Ishikawa (cell line): ENCODE measurements around the gene ZNF614.
A peak's percentile ranks its signal among the peaks of the same experiment; 100 is the strongest.

ENCODE experiments used
- CEBPB ChIP-seq: IDR thresholded peaks from 2 replicates; pipeline ENCODE4 v1.6.1; 2012
- CREB1 ChIP-seq: IDR thresholded peaks from 2 replicates; pipeline ENCODE4 v1.6.1; 2012; ENCODE audit warnings: low read depth
- EGR1 ChIP-seq: IDR thresholded peaks from 2 replicates; pipeline ENCODE4 v1.6.1; 2012
- EP300 ChIP-seq: IDR thresholded peaks from 2 replicates; pipeline ENCODE4 v1.6.1; 2012; ENCODE audit warnings: borderline replicate concordance
- FOXM1 ChIP-seq: IDR thresholded peaks from 2 replicates; pipeline ENCODE4 v1.6.1; 2012; ENCODE audit warnings: low read depth, borderline replicate concordance
- NFIC ChIP-seq: IDR thresholded peaks from 2 replicates; pipeline ENCODE4 v1.6.1; 2012
- RAD21 ChIP-seq: IDR thresholded peaks from 2 replicates; pipeline ENCODE4 v1.6.1; 2012; ENCODE audit warnings: low read depth
- TAF1 ChIP-seq: IDR thresholded peaks from 2 replicates; pipeline ENCODE4 v1.6.1; 2012; ENCODE audit warnings: low read depth, mild to moderate bottlenecking
- TCF12 ChIP-seq: IDR thresholded peaks from 2 replicates; pipeline ENCODE4 v1.6.1; 2012; ENCODE audit warnings: low read depth
- TEAD4 ChIP-seq: IDR thresholded peaks from 2 replicates; pipeline ENCODE4 v1.6.1; 2012
- YY1 ChIP-seq: IDR thresholded peaks from 2 replicates; pipeline ENCODE4 v1.6.1; 2012; ENCODE audit warnings: low read depth
- ZBTB7A ChIP-seq: IDR thresholded peaks from 2 replicates; pipeline ENCODE4 v1.6.1; 2012; ENCODE audit warnings: low read depth
- TF ChIP-seq, protein P1 (sequence below): IDR thresholded peaks from 2 replicates; pipeline ENCODE4 v1.6.1; 2012; ENCODE audit warnings: low read depth, mild to moderate bottlenecking
- TF ChIP-seq, protein P2 (sequence below): IDR thresholded peaks from 2 replicates; pipeline ENCODE4 v1.6.1; 2012
- TF ChIP-seq, protein P3 (sequence below): IDR thresholded peaks from 2 replicates; pipeline ENCODE4 v1.6.1; 2012

Gene ZNF614

DNA sequence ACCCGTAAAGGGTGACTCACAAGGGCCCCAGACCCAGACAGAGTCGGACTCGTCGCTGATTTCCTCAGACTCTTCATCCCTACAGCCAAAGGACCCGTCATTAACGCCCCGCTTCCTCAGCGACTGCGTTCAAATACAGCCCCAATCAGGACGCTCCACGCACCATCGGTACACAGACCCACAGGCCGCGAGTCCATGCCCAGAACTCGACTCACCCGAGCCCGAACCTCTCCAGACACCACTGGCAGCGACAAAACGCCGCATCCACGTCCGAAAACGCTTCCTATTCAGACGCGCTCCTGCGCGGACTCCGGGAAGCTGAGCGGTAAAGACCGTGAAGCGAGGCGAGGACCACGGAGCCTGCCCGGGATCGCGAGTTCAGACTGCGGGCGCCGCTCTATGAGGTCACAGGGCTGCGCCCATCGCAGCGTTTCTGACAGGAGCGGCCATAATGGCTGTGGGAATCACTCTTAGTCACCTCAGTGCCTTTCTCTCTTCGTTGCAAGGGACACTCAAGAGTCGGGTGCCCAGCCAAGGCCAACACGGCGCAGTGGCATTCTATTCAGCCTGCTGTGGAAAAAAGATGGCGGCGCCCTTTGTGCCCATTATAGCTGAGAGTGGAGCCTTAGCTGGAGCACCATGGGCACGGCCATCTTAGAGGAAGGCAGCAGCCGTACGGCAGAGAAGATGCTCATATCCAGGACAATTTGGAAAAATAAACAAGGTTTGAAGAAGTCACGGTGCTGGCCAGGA, at the start of gene ZNF614:
ZNF614 (minus strand) TSS at position 353 of the 753 bp plus-strand sequence. CDS start 2,634 bp downstream, outside the sequence.
- TF ChIP-seq FOXM1 (no peak), EGR1 (peak; percentile 81), NFIC (no peak), YY1 (peak; percentile 98), RAD21 (no peak), ZBTB7A (no peak), TAF1 (peak; percentile 55), EP300 (no peak), CEBPB (no peak), CREB1 (peak; percentile 96), TCF12 (peak; percentile 64)
- TF ChIP-seq, protein P1, sequence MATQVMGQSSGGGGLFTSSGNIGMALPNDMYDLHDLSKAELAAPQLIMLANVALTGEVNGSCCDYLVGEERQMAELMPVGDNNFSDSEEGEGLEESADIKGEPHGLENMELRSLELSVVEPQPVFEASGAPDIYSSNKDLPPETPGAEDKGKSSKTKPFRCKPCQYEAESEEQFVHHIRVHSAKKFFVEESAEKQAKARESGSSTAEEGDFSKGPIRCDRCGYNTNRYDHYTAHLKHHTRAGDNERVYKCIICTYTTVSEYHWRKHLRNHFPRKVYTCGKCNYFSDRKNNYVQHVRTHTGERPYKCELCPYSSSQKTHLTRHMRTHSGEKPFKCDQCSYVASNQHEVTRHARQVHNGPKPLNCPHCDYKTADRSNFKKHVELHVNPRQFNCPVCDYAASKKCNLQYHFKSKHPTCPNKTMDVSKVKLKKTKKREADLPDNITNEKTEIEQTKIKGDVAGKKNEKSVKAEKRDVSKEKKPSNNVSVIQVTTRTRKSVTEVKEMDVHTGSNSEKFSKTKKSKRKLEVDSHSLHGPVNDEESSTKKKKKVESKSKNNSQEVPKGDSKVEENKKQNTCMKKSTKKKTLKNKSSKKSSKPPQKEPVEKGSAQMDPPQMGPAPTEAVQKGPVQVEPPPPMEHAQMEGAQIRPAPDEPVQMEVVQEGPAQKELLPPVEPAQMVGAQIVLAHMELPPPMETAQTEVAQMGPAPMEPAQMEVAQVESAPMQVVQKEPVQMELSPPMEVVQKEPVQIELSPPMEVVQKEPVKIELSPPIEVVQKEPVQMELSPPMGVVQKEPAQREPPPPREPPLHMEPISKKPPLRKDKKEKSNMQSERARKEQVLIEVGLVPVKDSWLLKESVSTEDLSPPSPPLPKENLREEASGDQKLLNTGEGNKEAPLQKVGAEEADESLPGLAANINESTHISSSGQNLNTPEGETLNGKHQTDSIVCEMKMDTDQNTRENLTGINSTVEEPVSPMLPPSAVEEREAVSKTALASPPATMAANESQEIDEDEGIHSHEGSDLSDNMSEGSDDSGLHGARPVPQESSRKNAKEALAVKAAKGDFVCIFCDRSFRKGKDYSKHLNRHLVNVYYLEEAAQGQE: no peak
- TF ChIP-seq, protein P2, sequence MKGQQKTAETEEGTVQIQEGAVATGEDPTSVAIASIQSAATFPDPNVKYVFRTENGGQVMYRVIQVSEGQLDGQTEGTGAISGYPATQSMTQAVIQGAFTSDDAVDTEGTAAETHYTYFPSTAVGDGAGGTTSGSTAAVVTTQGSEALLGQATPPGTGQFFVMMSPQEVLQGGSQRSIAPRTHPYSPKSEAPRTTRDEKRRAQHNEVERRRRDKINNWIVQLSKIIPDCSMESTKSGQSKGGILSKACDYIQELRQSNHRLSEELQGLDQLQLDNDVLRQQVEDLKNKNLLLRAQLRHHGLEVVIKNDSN: 0 out of 2 replicates have a peak, but pooled peaks have one; percentile 7
- TF ChIP-seq, protein P3, sequence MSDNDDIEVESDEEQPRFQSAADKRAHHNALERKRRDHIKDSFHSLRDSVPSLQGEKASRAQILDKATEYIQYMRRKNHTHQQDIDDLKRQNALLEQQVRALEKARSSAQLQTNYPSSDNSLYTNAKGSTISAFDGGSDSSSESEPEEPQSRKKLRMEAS: peak; percentile 73

DNA sequence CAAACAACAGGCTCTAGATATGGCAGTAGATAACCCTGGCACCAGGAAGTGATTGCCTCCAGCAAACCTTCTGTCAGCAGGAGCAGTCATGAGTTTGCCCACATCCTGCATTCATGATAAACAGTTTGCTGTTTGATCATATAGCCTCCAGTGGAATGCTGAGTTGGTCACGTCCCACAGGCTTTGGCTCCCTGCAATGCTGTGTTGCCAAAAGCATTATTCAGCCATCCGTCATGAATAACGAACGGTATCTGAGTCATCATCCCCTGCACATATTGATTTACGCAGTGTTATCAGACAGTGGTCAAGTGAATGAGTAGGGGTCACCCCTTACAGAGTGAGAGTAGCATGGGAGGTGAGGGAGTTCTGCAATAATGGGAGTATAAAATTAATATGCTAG, 42.3 kb upstream of the ZNF614 start:
- TF ChIP-seq, protein P3: no peak
- no peak for TF ChIP-seq TEAD4
- TF ChIP-seq TCF12: no peak
- TF ChIP-seq, protein P2: no peak
- TF ChIP-seq EP300: no peak
- TF ChIP-seq EGR1: no peak
- TF ChIP-seq CEBPB: no peak
- no peak for TF ChIP-seq ZBTB7A
- TF ChIP-seq FOXM1: no peak
- TF ChIP-seq, protein P1: no peak
- TF ChIP-seq YY1: no peak
- TF ChIP-seq RAD21: no peak
- no peak for TF ChIP-seq NFIC

DNA sequence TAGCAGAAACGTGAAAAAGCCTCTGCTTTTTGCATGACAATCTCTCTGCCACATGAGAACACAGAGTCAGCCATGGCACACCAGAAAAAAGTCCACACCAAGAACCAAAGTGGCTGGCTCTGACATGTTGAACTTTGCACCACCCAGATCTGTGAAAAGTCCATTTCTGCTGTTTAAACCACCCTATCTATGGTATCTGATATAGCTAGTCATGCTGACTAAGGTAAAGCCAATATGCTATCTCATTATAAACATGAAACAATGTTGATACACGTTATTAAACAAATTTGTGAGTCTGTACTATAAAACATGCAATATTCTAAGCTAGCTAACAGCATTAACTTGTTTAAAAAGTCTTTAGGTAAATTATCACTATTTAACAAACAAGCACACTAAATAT, 41.5 kb upstream of the ZNF614 start:
- TF ChIP-seq, protein P3: no peak
- TF ChIP-seq EGR1: no peak
- no peak for TF ChIP-seq TCF12
- TF ChIP-seq EP300: no peak
- TF ChIP-seq TAF1: no peak
- no peak for TF ChIP-seq YY1
- no peak for TF ChIP-seq CEBPB
- TF ChIP-seq, protein P1: no peak
- TF ChIP-seq, protein P2: no peak
- TF ChIP-seq ZBTB7A: no peak
- no peak for TF ChIP-seq TEAD4
- no peak for TF ChIP-seq FOXM1
- TF ChIP-seq CREB1: no peak
- TF ChIP-seq NFIC: no peak
- no peak for TF ChIP-seq RAD21
